Endothelial cell of umbilical vein (primary cell): ENCODE measurements around the gene TIGD4. TPM values are rescaled to one million over a fixed set of nuclear protein-coding genes. Genes with fewer than 3 reads are reported as not detected.

Source experiments
- BruUV-seq: library from RNA; stranded (reverse); fragments of 400-500 nt; replicated peaks from 2 replicates; lab custom pipeline; 2021; lab: Mats Ljungman, UMichigan
- CTCF ChIA-PET: fragments of 300-600, 350-600 bp; sonication (Branson Sonifier 250); formaldehyde crosslinking; loops from one replicate; lab custom pipeline; 2021; ENCODE audit warnings: antibody characterized with exemption, inconsistent platforms; lab: Charles Lee
- POLR2A ChIA-PET: fragments of 300-600, 350-600 bp; sonication (Branson Sonifier 250); formaldehyde crosslinking; loops from one replicate; lab custom pipeline; 2021; ENCODE audit warnings: antibody characterized with exemption, inconsistent platforms; lab: Charles Lee
- DNase-seq: peaks from one replicate; pipeline ENCODE4 v3.0.0-alpha.2; 2011; ENCODE audit warnings: low read depth, low spot score
- FAIRE-seq: peaks from 2 replicates; lab custom pipeline; 2011; peaks lifted over from hg19 to GRCh38; lab: Jason Lieb, UNC
- H2AFZ ChIP-seq: 2 replicates; pipeline ENCODE4 v1.6.0; 2012; ENCODE audit warnings: low read depth, low read length, control low read depth, inconsistent platforms
- H3K27ac ChIP-seq: 2 replicates; pipeline ENCODE4 v1.5.1; 2011; ENCODE audit warnings: low read depth, mild to moderate bottlenecking, control low read depth, low read length, moderate library complexity; ENCODE audit not compliant: insufficient read depth
- H3K27me3 ChIP-seq, 2 experiments: 2 replicates each; pipeline versions ENCODE4 v1.6.0 to v1.6.1; 2011; ENCODE audit warnings: low read length in 2 of 2, mixed read lengths in 1 of 2; ENCODE audit not compliant: control insufficient read depth in 2 of 2, insufficient read depth in 2 of 2
- H3K36me3 ChIP-seq, 2 experiments: 2 replicates in 1 of 2; 3 replicates in 1 of 2; pipeline ENCODE4 v1.5.1; 2011; ENCODE audit warnings: low read length in 2 of 2, mild to moderate bottlenecking in 1 of 2, moderate library complexity in 1 of 2; ENCODE audit not compliant: control insufficient read depth in 2 of 2, insufficient read depth in 2 of 2; ENCODE audit errors: extremely low read depth in 1 of 2
- H3K4me1 ChIP-seq: 3 replicates; pipeline ENCODE4 v1.5.1; 2011; ENCODE audit warnings: mild to moderate bottlenecking, low read length; ENCODE audit not compliant: control insufficient read depth, insufficient read depth; ENCODE audit errors: extremely low read depth
- H3K4me2 ChIP-seq: 2 replicates; pipeline ENCODE4 v1.6.1; 2011; ENCODE audit warnings: low read length, control low read depth, mixed read lengths; ENCODE audit not compliant: insufficient read depth
- H3K4me3 ChIP-seq, 3 experiments: fragments of 200-600 bp in 1 of 3; sonication (generic), shearing (Covaris generic) in 1 of 3; replicated peaks in 1 of 3; 2 replicates each; pipeline ENCODE4 v1.5.1; 2011 to 2016; ENCODE audit warnings: control low read depth in 3 of 3, low read length in 3 of 3, mild to moderate bottlenecking in 2 of 3, inconsistent platforms in 1 of 3, low read depth in 1 of 3, moderate library complexity in 1 of 3; ENCODE audit not compliant: insufficient read depth in 1 of 3
- H3K79me2 ChIP-seq: 2 replicates; pipeline ENCODE4 v1.6.0; 2012; ENCODE audit warnings: low read length, inconsistent platforms; ENCODE audit not compliant: control insufficient read depth, insufficient read depth
- H3K9ac ChIP-seq: replicated peaks from 2 replicates; pipeline ENCODE3; 2011; ENCODE audit warnings: low read length, control low read depth; ENCODE audit not compliant: insufficient read depth; ENCODE audit errors: extremely low read depth
- H3K9me1 ChIP-seq: replicated peaks from 3 replicates; pipeline ENCODE4 v1.6.0; 2011; ENCODE audit warnings: mild to moderate bottlenecking, low read length; ENCODE audit not compliant: control insufficient read depth, insufficient read depth; ENCODE audit errors: extremely low read depth
- H3K9me3 ChIP-seq: replicated peaks from 2 replicates; pipeline ENCODE4 v1.5.1; 2012; ENCODE audit warnings: low read length, inconsistent platforms; ENCODE audit not compliant: control insufficient read depth, insufficient read depth
- H4K20me1 ChIP-seq: replicated peaks from 2 replicates; pipeline ENCODE3; 2011; ENCODE audit warnings: mild to moderate bottlenecking, low read length; ENCODE audit not compliant: control insufficient read depth, insufficient read depth; ENCODE audit errors: extremely low read depth
- EZH2 ChIP-seq: IDR thresholded peaks from 2 replicates; pipeline ENCODE4 v1.6.1; 2012; ENCODE audit warnings: borderline replicate concordance, low read depth, mild to moderate bottlenecking, moderate library complexity, low read length, inconsistent platforms; ENCODE audit not compliant: severe bottlenecking
- FOS ChIP-seq: IDR thresholded peaks from 2 replicates; pipeline ENCODE4 v1.6.1; 2011; ENCODE audit warnings: mild to moderate bottlenecking, low read length, moderate library complexity, borderline replicate concordance; ENCODE audit not compliant: insufficient read depth
- GATA2 ChIP-seq: IDR thresholded peaks from 2 replicates; pipeline ENCODE4 v1.7.0; 2011; ENCODE audit warnings: low read depth, mild to moderate bottlenecking, moderate library complexity, mixed read lengths, low read length; ENCODE audit not compliant: insufficient read length, insufficient read depth
- JUN ChIP-seq: IDR thresholded peaks from 2 replicates; pipeline ENCODE4 v1.6.1; 2011; ENCODE audit warnings: borderline replicate concordance, low read depth; ENCODE audit not compliant: insufficient read length, insufficient read depth
- MAX ChIP-seq: IDR thresholded peaks from 2 replicates; pipeline ENCODE4 v1.6.1; 2011; ENCODE audit not compliant: insufficient read depth, insufficient read length
- dilution Hi-C: fragments of 300-500 bp; cut with MboI; formaldehyde crosslinking; loops from one replicate; pipeline ENCODE4 v1.15.0; 2019; ENCODE audit warnings: low sequenced_read_pairs; ENCODE audit not compliant: extremely low pct_ligation_motif_present
- intact Hi-C: fragments of 100-400 bp; cut with micrococcal nuclease; formaldehyde crosslinking; loops from one replicate; pipeline ENCODE4 v1.10.0; 2022
- polyA plus RNA-seq, 4 experiments: library from polyadenylated mRNA; depleted of rRNA in 3 of 4; stranded (reverse) in 3 of 4; unstranded in 1 of 4; fragments of >200 nt; gene quantifications; 2 replicates each; pipeline versions ENCODE4 v1.2.1 to v1.2.3, GENCODE V29; 2011 to 2012; ENCODE audit warnings: missing spikeins in 1 of 4
- total RNA-seq: library from RNA; stranded (reverse); gene quantifications from 2 replicates; pipeline ENCODE4 v1.2.3, GENCODE V29; 2021
- TF ChIP-seq, protein P1 (sequence below), 2 donors: IDR thresholded peaks; 1 replicate in 1 of 2; 2 replicates in 1 of 2; pipeline ENCODE4 v1.5.1; 2011; ENCODE audit warnings: low read length in 2 of 2, mild to moderate bottlenecking in 2 of 2, moderate library complexity in 2 of 2, control low read depth in 1 of 2, inconsistent platforms in 1 of 2, low read depth in 1 of 2; ENCODE audit not compliant: insufficient read depth in 1 of 2; ENCODE audit errors: extremely low read depth in 1 of 2

Gene TIGD4
- total and polyA plus RNA-seq, 2 donors (not counting 3 experiments of a cell fraction or from before 2014, with no cell fraction given) = 0.03 to 0.18 TPM

- dilution Hi-C loops (no loop called here), intact Hi-C loops (no loop called here)
- Histone ChIP-seq H2AFZ (no peak overlapping the region), H3K79me2 (no peaks in the 10 kb centered on the region), H3K27me3 (peaks cover 2% of the 10 kb centered on the region in 2 experiments), H3K4me1 (no peaks in the 10 kb centered on the region), H3K36me3 (no peaks in the 10 kb centered on the region), H3K9me3 (no peaks in the 10 kb centered on the region), H3K9ac (no peak overlapping the region), H3K4me2 (no peak overlapping the region), H4K20me1 (no peaks in the 10 kb centered on the region), H3K27ac (no peak overlapping the region), H3K9me1 (no peaks in the 10 kb centered on the region), H3K4me3 (no peak overlapping the region)
- CTCF ChIA-PET = interaction anchor here (1.3 to 1.5 kb wide), 2 partner anchors 17 to 284 kb away, joined by 3 to 5 read pairs; no protein-coding TSS in a partner anchor
- FAIRE-seq (no peak), DNase-seq (no peak)
- TF ChIP-seq EZH2 (no peak), FOS (no peak), JUN (no peak), MAX (no peak), GATA2 (no peak)
- TF ChIP-seq, protein P1, sequence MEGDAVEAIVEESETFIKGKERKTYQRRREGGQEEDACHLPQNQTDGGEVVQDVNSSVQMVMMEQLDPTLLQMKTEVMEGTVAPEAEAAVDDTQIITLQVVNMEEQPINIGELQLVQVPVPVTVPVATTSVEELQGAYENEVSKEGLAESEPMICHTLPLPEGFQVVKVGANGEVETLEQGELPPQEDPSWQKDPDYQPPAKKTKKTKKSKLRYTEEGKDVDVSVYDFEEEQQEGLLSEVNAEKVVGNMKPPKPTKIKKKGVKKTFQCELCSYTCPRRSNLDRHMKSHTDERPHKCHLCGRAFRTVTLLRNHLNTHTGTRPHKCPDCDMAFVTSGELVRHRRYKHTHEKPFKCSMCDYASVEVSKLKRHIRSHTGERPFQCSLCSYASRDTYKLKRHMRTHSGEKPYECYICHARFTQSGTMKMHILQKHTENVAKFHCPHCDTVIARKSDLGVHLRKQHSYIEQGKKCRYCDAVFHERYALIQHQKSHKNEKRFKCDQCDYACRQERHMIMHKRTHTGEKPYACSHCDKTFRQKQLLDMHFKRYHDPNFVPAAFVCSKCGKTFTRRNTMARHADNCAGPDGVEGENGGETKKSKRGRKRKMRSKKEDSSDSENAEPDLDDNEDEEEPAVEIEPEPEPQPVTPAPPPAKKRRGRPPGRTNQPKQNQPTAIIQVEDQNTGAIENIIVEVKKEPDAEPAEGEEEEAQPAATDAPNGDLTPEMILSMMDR (IDR thresholded peaks at IDR 0.05; ENCODE audit: extremely low read depth in 1 of 2, insufficient read depth in 1 of 2, low read depth in 1 of 2, low read length in 2 of 2) = no peak
- no TSS peak for BruUV-seq
- POLR2A ChIA-PET = no interaction called here
Measured at GRCh38 chr4:152738827-152739226, 40.7 kb downstream of the TIGD4 start.
